ENCODE results near the gene TRAK1. TPM values are rescaled to one million over a fixed set of nuclear protein-coding genes. Genes with fewer than 3 reads are reported as not detected.

The TRAK1 gene
- total RNA-seq, 3 donors from 2014 or later, result 29.0 to 53.7 (median 40.6) TPM

GRCh38 chr3:42106646-42107045, 15.5 kb downstream of the TRAK1 start:
- TF ChIP-seq POLR2AphosphoS5 (IDR thresholded peaks at IDR 0.05) (no peak), CTCF (IDR thresholded peaks at IDR 0.05) (no peak), POLR2A (IDR thresholded peaks at IDR 0.05) (no peak)
- Histone ChIP-seq H3K27ac (peak overlapping the region in 1 of 2 donors; percentile 8), H3K4me3 (no peak overlapping the region), H3K36me3 (no peaks in the 10 kb centered on the region), H3K9me3 (no peaks in the 10 kb centered on the region), H3K27me3 (no peaks in the 10 kb centered on the region), H3K4me1 (no peaks in the 10 kb centered on the region)
- no peak for DNase-seq (ENCODE audit: low spot score in 2 of 2)
- intact Hi-C loops (cut with DNase I; ENCODE audit: low total_unique reads), result no loop called here

- TF ChIP-seq POLR2AphosphoS5 (IDR thresholded peaks at IDR 0.05), result no peak
- no peak for TF ChIP-seq POLR2A (IDR thresholded peaks at IDR 0.05)
- no peak for TF ChIP-seq CTCF (IDR thresholded peaks at IDR 0.05)
- H3K27me3 ChIP-seq, result no peaks in the 10 kb centered on the region
- H3K4me1 ChIP-seq, result no peaks in the 10 kb centered on the region
- H3K4me3 ChIP-seq, result no peak overlapping the region
- no peak overlapping the region for H3K27ac ChIP-seq
- H3K9me3 ChIP-seq, result no peaks in the 10 kb centered on the region
- intact Hi-C loops (cut with DNase I; ENCODE audit: low total_unique reads), result no loop called here
- no peak for DNase-seq (ENCODE audit: low spot score in 2 of 2)
- no peaks in the 10 kb centered on the region for H3K36me3 ChIP-seq
These were observed 19.5 kb downstream of the TRAK1 start for GRCh38 chr3:42110631-42111030.

- Histone ChIP-seq H3K27me3 (no peaks in the 10 kb centered on the region), H3K9me3 (no peaks in the 10 kb centered on the region), H3K4me1 (peaks cover 4 to 20% of the 10 kb centered on the region in 2 donors), H3K4me3 (no peak overlapping the region), H3K27ac (no peak overlapping the region), H3K36me3 (no peaks in the 10 kb centered on the region)
- TF ChIP-seq CTCF (IDR thresholded peaks at IDR 0.05) (no peak), POLR2A (IDR thresholded peaks at IDR 0.05) (no peak), POLR2AphosphoS5 (IDR thresholded peaks at IDR 0.05) (no peak)
- intact Hi-C loops (cut with DNase I; ENCODE audit: low total_unique reads), result no loop called here
- no peak for DNase-seq (ENCODE audit: low spot score in 2 of 2)
These were observed 23.1 kb downstream of the TRAK1 start for GRCh38 chr3:42114130-42114725.

- Histone ChIP-seq H3K27me3 (no peaks in the 10 kb centered on the region), H3K9me3 (no peaks in the 10 kb centered on the region), H3K4me1 (peaks cover 4 to 22% of the 10 kb centered on the region in 2 donors), H3K36me3 (no peaks in the 10 kb centered on the region), H3K27ac (peak overlapping the region in 1 of 2 donors; percentile 26), H3K4me3 (no peak overlapping the region)
- TF ChIP-seq CTCF (IDR thresholded peaks at IDR 0.05) (no peak), POLR2A (IDR thresholded peaks at IDR 0.05) (no peak), POLR2AphosphoS5 (IDR thresholded peaks at IDR 0.05) (no peak)
- peak in 1 of 2 donors; percentile 15 for DNase-seq (ENCODE audit: low spot score in 2 of 2)
- intact Hi-C loops (cut with DNase I; ENCODE audit: low total_unique reads), result loop anchor here (5.0 kb wide), 1 partner anchor 77 kb away; no protein-coding TSS in a partner anchor
These were observed 24.1 kb downstream of the TRAK1 start for GRCh38 chr3:42115215-42115614.

DNA sequence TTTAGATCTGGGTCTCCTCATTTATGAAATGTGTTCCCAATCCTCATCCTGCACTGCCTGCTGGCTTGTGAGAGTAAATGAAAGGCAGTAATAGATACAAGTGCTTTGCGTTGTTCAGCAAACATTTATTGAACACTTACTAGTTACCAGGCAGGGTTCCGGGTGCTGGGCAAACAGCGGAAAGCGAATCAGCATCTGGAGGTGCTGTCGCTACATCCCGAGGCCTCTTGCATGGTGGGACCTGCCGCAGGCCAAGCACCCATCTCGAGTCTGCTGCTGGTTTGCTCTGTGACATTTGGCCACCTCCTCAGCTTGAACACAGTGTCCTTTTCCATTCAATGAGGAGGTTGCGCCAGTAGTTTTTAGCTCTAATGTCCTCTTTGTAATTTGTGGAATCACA, 24.8 kb downstream of the TRAK1 start:
- no peak for DNase-seq (ENCODE audit: low spot score in 2 of 2)
- Histone ChIP-seq H3K27me3 (no peaks in the 10 kb centered on the region), H3K4me3 (no peak overlapping the region), H3K9me3 (no peaks in the 10 kb centered on the region), H3K36me3 (no peaks in the 10 kb centered on the region), H3K4me1 (peaks cover 4 to 22% of the 10 kb centered on the region in 2 donors), H3K27ac (no peak overlapping the region)
- intact Hi-C loops (cut with DNase I; ENCODE audit: low total_unique reads), result loop anchor here (5.0 kb wide), 1 partner anchor 76 kb away; no protein-coding TSS in a partner anchor
- no peak for TF ChIP-seq POLR2AphosphoS5 (IDR thresholded peaks at IDR 0.05)
- TF ChIP-seq CTCF (IDR thresholded peaks at IDR 0.05), result no peak
- TF ChIP-seq POLR2A (IDR thresholded peaks at IDR 0.05), result no peak

All from breast epithelium (tissue), 4 donors.